Measurements from ENCODE around the gene VAV2. TPM values are rescaled to one million over a fixed set of nuclear protein-coding genes. Genes with fewer than 3 reads are reported as not detected.
A peak's percentile ranks its signal among the peaks of the same experiment; 100 is the strongest.

Gene VAV2
- total RNA-seq, 3 donors from 2014 or later = 29.4 to 34.8 (median 34.5) TPM

- ATAC-seq (no peak), DNase-seq (no peak)
- intact Hi-C loops (cut with DNase I, micrococcal nuclease) = no loop called here
- Histone ChIP-seq H3K4me1 (ENCODE audit: low read depth) (no peaks in the 10 kb centered on the region), H3K9me3 (no peaks in the 10 kb centered on the region), H3K36me3 (ENCODE audit: low read depth) (no peaks in the 10 kb centered on the region), H3K4me3 (no peak overlapping the region)
- TF ChIP-seq CTCF (IDR thresholded peaks at IDR 0.05) = no peak
Observed at GRCh38 chr9:133874659-133875058, 117.5 kb downstream of the VAV2 start.

GRCh38 chr9:133874060-133874657, 118.0 kb downstream of the VAV2 start:
- Histone ChIP-seq H3K4me1 (ENCODE audit: low read depth) (no peaks in the 10 kb centered on the region), H3K4me3 (no peak overlapping the region), H3K9me3 (no peaks in the 10 kb centered on the region), H3K36me3 (ENCODE audit: low read depth) (no peaks in the 10 kb centered on the region)
- no peak for DNase-seq
- no peak for TF ChIP-seq CTCF (IDR thresholded peaks at IDR 0.05)
- intact Hi-C loops (cut with DNase I, micrococcal nuclease) = no loop called here
- peak; percentile 24 for ATAC-seq

GRCh38 chr9:133873461-133873891, 118.6 kb downstream of the VAV2 start:
- TF ChIP-seq CTCF (IDR thresholded peaks at IDR 0.05) = no peak
- Histone ChIP-seq H3K36me3 (ENCODE audit: low read depth) (no peaks in the 10 kb centered on the region), H3K9me3 (no peaks in the 10 kb centered on the region), H3K4me1 (ENCODE audit: low read depth) (no peaks in the 10 kb centered on the region), H3K4me3 (no peak overlapping the region)
- no peak for ATAC-seq
- DNase-seq = no peak
- intact Hi-C loops (cut with DNase I, micrococcal nuclease) = no loop called here

- DNase-seq = no peak
- no peak for TF ChIP-seq CTCF (IDR thresholded peaks at IDR 0.05)
- Histone ChIP-seq H3K4me3 (no peak overlapping the region), H3K4me1 (ENCODE audit: low read depth) (no peaks in the 10 kb centered on the region), H3K9me3 (no peaks in the 10 kb centered on the region), H3K36me3 (ENCODE audit: low read depth) (no peaks in the 10 kb centered on the region)
- no peak for ATAC-seq
- intact Hi-C loops (cut with DNase I, micrococcal nuclease) = no loop called here
Observed at GRCh38 chr9:133873009-133873408, 119.1 kb downstream of the VAV2 start.

- DNase-seq (no peak), ATAC-seq (no peak)
- no peaks in the 10 kb centered on the region for H3K36me3 ChIP-seq (ENCODE audit: low read depth)
- intact Hi-C loops (cut with DNase I, micrococcal nuclease) = no loop called here
- no peak overlapping the region for H3K4me3 ChIP-seq
- no peaks in the 10 kb centered on the region for H3K9me3 ChIP-seq
- no peaks in the 10 kb centered on the region for H3K4me1 ChIP-seq (ENCODE audit: low read depth)
- no peak for TF ChIP-seq CTCF (IDR thresholded peaks at IDR 0.05)
Observed at GRCh38 chr9:133870598-133871595, 121.2 kb downstream of the VAV2 start.
